ENCODE measurements around the gene SPRYD7.
"Not testable (repeated sequence)": the region's sequence is repeated elsewhere in the genome, so short reads cannot be mapped to it uniquely, and the experiment has no call there.

SPRYD7 gene

DNA sequence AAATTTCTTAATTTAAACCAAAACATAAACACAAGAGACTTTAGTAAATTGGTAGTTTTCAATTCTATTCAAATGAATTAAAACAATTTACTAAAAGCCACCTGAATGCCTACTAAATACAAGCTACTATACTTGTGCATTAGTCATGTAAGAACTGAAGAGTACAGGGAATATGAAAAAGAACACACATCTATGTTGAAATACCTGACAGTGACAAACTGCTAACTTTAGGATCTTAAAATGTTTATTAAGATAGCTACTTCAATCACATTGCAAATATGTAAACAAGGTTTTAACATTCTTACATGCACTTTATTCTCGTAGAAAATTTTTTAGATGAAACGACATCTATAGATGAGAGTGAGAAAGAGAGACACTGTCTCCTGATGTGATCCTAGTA is 4.1 kb downstream of the SPRYD7 start:
- no peak for DNase-seq

DNA sequence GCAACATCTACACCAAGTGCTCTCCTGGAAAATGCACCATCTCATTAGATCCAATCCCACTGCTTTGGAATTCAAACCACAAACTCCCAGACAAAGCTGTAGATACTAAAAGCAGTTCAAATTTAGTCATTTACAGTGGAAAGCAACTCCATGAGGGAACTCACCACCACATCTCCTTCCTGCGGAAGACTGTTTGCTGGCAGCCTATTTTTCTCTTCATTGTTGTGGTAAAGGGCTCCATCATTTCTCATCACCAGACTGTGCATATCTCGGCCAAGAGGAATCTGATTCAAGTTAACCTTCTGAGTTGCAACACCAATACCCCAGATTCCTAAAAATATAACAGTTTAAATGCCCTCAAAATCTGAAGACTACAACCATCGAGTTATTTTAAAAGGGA is 8.4 kb downstream of the SPRYD7 start:
- DNase-seq = no peak

DNA sequence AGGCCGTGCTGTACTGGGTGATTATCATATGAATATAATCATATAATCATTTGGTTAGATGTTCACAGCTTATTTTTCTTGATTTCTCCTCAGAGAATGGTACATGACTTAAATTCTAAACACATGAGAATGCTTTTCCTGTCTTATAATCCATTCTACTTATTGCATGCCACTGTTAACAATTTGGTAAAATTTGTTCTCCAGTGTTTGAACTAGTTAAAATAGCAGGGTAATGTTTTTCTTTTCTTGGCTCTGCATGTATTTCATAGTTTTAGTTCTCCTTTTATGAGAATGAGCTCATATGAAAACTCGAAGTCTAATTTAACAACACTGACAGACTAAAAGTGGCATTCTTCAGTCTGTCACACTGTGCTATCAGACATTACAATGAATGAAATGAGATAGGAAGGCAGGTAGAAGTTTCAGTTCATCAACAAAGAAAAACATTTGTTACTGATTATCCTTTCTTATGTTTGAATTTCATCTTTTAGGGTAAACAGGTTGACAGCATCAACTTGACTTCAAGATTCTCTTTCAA is 10.2 kb downstream of the SPRYD7 start:
- DNase-seq = no peak

DNA sequence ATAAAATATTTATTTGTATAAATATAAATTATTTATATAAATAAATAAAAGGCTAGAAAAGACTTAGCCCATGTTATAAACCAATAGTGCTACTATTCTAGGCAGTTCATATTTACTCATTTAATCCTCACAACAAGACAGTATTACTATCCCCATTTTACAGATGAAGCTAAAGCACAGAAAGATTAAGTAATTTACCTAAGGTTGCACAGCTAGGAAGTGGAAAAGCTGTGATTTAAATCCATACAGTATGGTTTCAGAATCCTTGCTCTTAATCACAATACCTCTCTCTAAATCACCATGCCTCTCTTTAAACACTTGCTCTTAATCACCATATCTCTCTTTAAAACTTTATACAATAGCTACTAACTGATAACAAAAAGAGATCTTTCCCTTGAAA is 13.8 kb downstream of the SPRYD7 start:
- DNase-seq = no peak

DNA sequence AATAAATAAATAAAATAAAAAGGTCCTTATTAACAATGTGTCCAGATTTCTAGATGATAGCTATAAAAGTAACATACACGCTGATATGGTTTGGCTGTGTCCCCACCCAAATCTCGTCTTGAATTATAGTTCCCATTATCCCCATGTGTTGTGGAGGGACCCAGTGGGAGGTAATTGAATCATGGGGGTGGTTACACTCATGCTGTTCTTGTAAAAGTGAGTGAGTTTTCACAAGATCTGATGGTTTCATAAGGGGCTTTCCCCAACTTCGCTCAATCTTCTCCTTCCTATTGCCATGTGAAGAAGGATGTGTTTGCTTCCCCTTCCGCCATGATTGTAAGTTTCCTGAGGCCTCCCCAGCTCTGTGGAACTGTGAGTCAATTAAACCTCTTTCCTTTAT is 15.2 kb downstream of the SPRYD7 start:
- not testable (repeated sequence) for DNase-seq

DNA sequence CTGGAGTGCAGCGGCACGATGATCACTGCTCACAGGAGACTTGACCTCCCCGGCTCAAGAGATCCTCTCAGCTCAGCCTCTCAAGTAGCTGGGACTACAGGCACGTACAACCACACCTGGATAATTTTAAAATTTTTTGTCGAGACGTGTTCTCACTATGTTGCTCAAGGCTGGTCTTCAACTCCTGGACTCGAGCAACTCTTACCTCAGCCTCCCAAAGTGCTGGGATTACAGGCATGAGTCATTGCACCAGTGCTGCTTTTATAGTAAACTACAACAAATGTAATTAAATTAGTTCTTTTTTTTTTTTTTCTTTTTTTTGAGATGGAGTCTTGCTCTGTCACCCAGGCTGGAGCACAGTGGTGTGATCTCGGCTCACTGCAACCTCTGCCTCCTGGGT is 18.0 kb downstream of the SPRYD7 start:
- not testable (repeated sequence) for DNase-seq

DNA sequence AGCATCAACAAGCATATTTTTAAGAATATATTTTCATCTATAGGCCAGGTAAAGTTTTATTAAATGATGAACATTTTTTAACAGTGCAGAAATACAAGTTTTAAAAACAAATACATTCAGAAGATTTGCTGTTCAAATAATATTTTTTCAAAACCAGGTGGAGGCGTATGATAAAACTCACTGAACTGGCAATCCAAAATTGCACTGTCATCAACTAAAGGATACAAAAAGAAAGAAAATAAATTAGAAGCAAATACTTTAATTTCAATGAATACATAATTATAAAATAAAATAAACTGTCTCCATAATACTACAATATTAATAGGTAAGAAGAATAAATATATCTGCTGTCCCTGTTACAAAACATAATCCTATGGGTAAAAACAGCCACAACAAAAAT is 21.2 kb downstream of the SPRYD7 start:
- DNase-seq = no peak

DNA sequence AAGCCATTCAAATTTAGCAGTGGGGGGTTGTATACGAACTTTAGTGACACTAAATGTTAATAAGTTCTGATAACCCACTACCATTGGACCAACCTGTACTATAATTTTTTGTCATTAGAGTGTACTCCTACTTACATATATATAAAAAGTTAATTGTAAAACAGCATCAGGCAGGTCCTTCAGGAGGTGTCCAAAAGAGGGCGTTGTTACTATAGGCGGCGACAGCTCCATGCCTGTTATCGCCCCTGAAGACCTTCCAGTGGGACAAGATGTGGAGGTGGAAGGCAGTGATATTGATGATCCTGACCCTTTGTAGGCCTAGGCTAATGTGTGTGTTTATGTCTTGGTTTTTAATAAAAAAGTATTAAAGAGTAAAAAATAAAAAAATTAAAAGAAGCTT is 27.5 kb downstream of the SPRYD7 start:
- peak; percentile 9 for DNase-seq

DNA sequence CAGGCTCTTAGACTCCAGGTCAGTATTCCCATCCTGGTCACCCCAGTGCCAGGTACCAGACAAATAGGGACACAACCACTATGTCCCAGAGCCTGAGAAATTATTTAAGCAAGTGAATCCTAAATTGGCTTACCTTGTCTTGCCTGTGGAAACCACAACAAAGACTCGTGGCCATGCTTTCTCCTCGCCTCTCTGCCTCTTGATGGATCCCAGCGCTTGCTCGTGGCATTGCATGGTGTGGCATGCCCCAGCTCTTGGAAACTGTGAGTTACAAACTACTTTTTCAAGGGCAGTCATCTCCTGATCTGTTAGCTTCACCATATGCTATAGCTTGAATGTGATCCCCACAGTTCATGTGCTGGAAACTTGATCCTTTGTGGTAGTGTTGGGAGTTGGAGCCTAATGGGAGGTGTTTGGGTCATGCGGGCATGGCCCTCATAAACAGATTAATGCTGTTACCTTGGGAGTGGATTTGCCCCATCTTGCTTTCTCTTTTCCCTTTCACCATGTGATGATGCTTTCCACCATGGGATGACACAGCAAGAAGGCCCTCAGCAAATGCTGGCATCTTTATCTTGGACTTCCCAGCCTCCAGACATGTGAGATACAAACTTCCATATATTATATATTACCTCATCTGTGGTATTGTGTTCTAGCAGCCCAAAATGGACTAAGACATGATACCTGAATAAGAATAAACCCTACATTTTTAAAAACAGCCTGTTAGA is 31.2 kb downstream of the SPRYD7 start:
- peak; percentile 9 for DNase-seq

DNA sequence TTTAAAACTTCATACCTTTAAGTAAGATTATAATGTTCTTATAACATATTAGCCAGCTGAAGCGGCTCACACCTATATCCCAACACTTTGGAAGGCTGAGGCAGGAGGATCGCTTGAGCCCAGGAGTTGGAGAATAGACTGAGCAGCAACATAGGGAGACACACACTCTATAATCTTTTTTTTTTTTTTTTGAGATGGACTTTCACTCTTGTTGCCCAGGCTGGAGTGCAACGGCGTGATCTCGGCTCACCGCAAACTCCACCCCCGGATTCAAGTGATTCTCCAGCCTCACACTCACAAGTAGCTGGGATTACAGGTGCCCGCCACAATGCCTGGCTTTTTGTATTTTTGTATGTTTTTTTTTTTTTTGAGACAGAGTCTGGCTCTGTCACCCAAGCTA is 37.3 kb downstream of the SPRYD7 start:
- DNase-seq = no peak

DNA sequence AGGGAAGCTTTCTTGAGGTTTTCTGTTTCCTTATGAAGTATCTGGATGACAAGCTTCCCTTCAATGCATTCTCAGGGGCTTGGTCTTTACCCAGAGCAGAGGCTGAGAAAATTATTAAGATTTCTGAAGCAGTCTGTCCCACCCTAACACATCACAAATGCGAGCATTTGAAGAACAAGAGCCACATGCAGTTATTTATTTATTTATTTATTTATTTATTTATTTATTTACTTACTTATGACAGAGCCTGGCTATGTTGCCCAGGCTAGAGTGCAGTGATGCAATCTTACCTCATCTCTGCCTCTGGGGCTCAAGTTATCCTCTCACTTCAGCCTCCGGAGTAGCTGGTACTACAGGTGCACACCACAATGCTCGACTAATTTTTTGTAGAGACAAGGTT is 38.4 kb downstream of the SPRYD7 start:
- no peak for DNase-seq

DNA sequence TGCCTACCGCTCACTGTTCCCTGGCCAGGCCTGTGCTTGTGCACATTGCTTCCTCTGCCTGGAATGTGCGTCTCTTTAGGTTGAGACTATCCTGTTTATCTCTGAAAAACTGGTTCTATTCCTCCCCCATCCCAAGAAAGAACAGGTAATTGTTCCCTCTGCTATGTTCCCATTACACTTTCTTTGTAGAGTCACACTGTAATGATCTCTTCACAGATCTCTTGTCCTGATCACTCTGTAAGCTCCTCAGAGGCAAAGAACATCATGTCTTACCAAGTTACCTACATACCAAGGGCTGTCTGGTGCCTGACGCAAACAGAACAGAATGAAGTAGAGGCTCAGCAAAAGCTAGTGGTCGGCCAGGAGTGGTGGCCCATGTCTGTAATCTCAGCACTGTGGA is 40.3 kb downstream of the SPRYD7 start:
- DNase-seq = no peak

DNA sequence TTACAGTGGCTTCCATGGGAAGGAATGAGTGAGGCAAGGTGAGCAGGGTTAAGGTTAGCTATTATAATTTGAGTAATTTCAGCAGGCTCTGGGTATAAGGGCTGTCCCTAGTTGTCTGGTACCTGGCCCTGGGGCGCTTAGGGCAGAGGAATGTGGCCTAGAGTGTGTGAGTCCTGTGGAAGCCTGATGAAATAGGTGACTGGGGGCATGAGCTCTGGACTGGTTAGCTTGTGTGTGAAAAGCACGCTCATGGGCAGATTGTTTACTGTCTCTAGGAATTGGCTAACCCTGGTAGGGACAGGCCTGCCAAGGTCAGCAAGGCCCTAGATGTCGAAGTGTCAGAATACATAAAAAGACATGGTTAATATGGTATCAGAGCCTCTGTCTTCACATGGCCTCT is 42.5 kb downstream of the SPRYD7 start:
- DNase-seq = no peak

DNA sequence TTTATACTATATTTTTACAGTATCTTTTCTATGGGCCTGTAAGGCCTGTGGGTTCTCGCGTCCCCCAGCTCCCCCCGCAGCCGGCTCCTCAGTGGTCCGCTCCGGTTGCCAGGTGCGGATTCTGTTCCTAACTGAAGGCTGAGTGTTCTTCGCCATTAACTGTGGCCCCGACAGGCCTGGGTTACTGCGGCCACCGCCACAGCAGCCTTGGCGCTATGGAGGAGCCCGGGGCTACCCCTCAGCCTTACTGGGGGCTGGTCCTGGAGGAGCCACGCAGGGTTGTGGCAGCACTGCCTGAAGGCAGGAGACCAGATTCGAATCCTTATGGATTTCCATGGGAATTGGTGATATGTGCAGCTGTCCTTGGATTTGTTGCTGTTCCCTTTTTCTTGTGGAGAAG is 45.8 kb downstream of the SPRYD7 start:
- no peak for DNase-seq

DNA sequence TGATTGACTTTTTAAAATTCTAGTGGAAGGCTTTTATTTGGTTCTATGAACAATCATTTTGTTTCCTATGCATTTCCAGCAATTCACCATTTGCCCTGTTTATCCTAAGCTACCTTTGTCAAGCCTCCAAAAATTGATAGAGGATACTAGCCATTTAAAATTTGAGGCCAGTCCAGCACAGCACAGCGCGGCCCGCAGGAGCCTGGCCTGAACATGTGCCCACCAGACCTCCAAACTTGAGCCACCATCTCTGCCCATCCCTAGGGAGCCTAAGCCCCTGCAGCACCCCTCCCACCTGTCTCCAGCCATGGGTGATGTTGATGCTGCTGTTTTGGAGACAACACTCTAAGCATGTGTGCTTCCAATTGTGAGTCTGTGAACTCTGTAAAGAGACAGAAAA is 57.5 kb downstream of the SPRYD7 start:
- DNase-seq = no peak

DNA sequence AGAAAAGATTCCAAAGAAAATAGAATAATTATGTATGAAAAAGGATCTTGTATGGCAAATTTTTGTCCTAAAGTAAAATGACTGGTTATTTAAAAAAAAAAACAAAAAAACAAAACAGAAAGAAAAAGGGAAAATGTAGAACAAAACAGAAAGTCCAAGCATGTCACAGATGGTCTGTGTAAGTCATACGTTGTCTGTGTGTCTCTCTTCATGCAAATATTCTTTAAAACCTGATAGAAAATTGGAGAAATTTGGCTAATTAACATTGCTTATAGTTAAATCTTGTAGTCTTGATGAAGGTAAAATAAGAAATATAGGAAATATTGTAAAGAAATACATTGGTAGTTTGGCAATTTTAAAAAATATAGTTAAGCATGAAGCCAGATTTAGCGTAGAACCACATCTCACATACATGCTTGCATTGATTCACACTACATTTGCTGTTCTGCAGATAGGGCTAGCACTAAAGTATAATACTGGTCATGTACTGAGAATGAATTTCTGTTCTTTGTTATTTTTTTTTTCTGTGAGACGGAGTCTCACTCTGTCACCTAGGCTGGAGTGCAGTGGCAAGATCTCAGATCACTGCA is 58.4 kb downstream of the SPRYD7 start:
- DNase-seq = no peak

DNA sequence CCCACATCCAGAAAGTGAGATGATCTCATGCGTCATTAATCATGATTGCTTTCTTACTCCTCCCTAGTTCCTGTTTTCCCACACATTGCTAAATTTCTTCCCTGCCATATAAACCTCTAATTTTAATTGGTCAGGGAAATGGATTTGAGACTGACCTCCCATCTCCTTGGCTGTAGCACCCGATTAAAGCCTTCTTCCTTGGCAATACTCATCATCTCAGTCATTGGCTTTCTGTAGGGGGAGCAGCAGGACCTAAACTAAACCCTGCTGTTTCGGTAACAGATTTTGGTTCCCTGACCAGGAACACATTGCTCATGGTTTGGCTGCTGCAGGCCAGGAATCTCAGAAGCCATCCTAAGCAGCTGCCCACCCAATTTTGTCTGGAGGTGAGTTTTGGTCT is 61.7 kb downstream of the SPRYD7 start:
- DNase-seq = no peak

DNA sequence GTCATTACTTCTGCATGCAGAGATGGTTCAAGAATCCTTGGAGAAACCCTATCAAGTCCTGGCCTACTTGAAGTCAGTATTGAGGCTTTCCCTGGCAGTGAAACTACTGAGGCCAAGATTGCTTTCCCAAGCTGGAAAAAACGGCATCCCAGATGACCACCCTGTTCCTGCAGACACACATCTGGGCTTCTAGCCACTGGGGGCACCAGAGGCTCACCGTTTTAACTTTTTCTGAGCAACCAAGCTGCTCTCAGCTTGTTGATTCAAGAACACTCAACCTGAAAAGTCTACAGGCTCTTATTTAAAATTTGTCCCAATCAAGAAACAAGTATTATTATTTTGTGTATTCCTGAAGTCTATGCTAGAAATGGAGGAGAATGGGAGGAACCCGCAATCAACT is 66.6 kb downstream of the SPRYD7 start:
- DNase-seq = peak; percentile 16

DNA sequence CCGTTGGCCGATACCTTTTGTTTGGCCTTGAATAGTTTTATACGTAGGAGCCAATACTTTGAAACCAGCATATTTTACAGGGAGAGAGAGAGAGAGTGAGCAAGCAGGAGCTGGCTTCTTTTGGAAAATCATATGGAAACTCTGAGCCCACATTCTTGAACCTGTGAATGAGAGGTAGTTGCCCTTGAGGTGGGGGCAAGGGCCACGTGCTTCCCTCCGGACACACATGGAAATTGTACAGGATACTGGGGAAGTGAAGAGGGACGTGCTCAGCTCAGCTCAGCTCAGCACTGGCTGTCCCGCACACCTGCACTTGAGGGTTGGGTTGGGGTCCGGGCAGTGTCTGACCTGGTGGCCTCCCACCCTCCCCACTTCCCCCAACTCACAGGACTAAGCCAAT is 68.3 kb downstream of the SPRYD7 start:
- DNase-seq = no peak

DNA sequence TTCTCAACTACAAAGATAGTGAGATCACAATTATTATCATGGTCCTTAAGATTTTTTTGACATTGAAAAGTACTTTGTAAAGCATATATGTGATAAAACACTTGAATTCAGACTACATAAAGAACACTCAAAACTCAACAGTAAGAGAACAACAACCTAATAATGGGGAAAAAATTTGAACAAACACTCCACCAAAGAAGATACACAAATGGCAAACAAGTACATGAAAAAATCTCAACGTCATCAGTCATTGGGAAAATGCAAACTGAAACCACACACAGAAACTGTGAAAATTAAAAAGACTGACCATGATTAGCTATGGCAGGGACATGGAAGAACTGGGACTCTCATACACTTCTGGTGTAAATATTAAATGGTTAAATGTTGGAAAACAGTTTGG is 70.9 kb downstream of the SPRYD7 start:
- DNase-seq = no peak

DNA sequence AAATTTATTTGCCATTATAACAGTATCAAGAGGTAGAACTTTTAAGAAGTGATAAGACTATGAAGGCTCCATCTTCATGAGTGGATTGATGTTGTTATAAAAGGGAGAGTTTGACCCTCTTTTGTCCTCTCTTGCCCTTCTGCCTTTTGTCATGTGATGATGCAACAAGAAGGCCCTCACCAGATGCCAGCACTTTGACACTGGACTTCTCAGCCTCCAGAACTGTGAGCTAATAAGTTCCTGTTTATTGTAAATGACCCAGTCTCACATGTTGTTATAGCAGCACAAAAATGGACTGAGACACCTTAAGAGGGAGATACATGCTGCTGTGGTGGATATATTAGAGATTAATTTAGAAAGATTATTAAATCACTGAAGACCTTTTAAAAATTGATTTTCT is 71.6 kb downstream of the SPRYD7 start:
- DNase-seq = no peak
